Hepatocyte (in vitro differentiated cells): Measurements from ENCODE around the gene ACTL9.

Source experiments
- EZH2 ChIP-seq: fragments of 200-600 bp; sonication (generic); IDR thresholded peaks from 2 replicates; pipeline ENCODE4 v1.6.1; 2016; ENCODE audit warnings: antibody characterized with exemption, mild to moderate bottlenecking, borderline replicate concordance
- EZH2phosphoT487 ChIP-seq: fragments of 200-600 bp; sonication (generic); IDR thresholded peaks from one replicate; pipeline ENCODE4 v1.6.1; 2018; ENCODE audit warnings: antibody characterized with exemption, mild to moderate bottlenecking, low read depth, moderate library complexity; ENCODE audit not compliant: unreplicated experiment, severe bottlenecking
- TF ChIP-seq, protein P1 (sequence below): fragments of 200-600 bp; sonication (generic); IDR thresholded peaks from 2 replicates; pipeline ENCODE4 v1.5.1; 2016; ENCODE audit warnings: antibody characterized with exemption, mild to moderate bottlenecking; ENCODE audit not compliant: poor library complexity

GRCh38 chr19:8675066-8675465, 23.5 kb downstream of the ACTL9 start:
- TF ChIP-seq, protein P1, sequence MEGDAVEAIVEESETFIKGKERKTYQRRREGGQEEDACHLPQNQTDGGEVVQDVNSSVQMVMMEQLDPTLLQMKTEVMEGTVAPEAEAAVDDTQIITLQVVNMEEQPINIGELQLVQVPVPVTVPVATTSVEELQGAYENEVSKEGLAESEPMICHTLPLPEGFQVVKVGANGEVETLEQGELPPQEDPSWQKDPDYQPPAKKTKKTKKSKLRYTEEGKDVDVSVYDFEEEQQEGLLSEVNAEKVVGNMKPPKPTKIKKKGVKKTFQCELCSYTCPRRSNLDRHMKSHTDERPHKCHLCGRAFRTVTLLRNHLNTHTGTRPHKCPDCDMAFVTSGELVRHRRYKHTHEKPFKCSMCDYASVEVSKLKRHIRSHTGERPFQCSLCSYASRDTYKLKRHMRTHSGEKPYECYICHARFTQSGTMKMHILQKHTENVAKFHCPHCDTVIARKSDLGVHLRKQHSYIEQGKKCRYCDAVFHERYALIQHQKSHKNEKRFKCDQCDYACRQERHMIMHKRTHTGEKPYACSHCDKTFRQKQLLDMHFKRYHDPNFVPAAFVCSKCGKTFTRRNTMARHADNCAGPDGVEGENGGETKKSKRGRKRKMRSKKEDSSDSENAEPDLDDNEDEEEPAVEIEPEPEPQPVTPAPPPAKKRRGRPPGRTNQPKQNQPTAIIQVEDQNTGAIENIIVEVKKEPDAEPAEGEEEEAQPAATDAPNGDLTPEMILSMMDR: no peak
- TF ChIP-seq EZH2 (no peak), EZH2phosphoT487 (no peak)
